Activated CD4-positive, alpha-beta T cell treated with anti-CD3 and anti-CD28 coated beads, Interleukin-2, Interleukin-4, amounts not matched to agents 100 ng/mL and 50 ng/mL, durations not matched to agents 16 hours and 8 hours (primary cell): Measurements from ENCODE around the gene FUZ.

Experiments used
- DNase-seq: peaks from one replicate; pipeline ENCODE4 v3.0.0-alpha.2; 2020; ENCODE audit warnings: low spot score

FUZ gene

GRCh38 chr19:49781394-49781793 is 31.7 kb downstream of the FUZ start:
- no peak for DNase-seq

GRCh38 chr19:49780861-49781260 is 32.2 kb downstream of the FUZ start:
- no peak for DNase-seq

- DNase-seq, result no peak
Measured at GRCh38 chr19:49779731-49780555, 33.1 kb downstream of the FUZ start.

GRCh38 chr19:49776371-49776764 is 36.7 kb downstream of the FUZ start:
- no peak for DNase-seq

- DNase-seq, result no peak
Measured at GRCh38 chr19:49775742-49776370, 37.2 kb downstream of the FUZ start.

- DNase-seq, result no peak
Measured at GRCh38 chr19:49774969-49775368, 38.1 kb downstream of the FUZ start.

DNA sequence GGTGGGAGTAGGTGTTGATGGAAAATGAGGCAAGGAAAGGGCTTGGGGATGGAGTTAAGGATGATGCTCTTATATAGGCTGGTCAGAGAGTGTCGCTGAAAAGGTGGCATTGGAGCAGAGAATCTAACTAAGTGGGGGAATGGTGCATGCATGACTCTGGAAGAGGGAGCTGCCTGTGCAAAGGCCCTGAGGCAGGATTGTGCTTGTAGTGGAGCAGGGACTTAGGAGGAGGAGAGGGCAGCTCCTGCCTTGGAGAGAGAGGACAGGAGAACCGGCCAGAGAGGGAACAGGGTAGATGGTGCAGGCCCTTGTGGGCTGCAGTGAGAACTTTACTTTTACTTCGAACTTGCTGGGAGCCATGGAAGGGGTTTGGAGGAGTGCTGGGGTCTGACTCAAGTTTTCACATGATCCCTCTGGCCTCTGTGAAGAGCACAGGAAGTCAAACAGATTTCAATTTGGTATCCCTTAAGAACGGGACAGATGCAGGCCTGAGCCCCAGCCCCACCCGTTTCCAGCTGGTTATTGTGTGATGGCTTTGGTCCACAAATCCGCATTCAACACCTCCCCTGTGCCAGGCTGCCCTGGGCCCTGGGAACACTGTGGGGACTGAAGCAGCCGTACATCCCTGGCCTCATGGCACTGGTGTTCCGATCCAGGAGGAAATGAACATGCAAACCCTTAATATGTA is 39.3 kb downstream of the FUZ start:
- DNase-seq, result no peak

- DNase-seq, result no peak
Measured at GRCh38 chr19:49772850-49773432, 40.2 kb downstream of the FUZ start.

DNA sequence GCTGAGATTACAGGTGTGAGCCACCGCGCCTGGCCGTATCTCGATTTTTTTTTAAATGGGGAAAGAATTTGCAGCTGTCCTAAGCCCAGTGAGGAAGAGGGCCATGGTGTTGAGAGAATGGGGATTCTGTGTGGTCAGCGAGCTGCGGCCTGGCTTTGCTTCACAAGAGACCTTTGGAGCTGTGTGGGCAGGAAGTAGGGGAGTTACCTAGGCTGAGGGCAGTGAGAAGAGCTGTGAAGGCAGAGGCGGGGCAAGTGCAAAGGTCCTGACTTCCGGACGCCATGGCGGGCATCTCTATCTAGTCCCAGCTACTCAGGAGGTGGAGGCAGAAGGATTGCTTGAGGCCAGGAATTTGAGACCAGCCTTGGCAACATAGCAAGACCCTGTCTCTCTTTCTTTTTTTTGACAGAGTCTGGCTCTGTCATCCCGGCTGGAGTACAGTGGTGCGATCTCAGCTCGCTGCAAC is 41.4 kb downstream of the FUZ start:
- no peak for DNase-seq

DNA sequence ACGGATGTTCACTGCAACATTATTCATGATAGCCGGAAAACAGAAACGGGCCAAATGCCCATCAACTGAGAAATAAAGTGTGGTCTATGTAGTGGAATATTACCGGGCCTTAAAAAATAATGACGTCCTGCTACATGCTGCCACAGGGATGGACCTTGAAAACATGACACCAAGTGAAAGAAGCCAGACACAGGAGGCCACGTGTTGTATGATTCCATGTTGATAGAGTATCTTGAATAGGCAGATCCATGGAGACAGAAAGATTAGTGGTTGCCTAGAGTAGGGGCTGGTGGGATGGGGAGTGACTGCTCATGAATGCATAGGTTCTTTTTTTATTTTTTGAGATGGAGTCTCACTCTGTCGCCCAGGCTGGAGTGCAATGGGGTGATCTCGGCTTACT is 42.6 kb downstream of the FUZ start:
- no peak for DNase-seq

GRCh38 chr19:49767967-49768581 is 45.0 kb downstream of the FUZ start:
- no peak for DNase-seq

DNA sequence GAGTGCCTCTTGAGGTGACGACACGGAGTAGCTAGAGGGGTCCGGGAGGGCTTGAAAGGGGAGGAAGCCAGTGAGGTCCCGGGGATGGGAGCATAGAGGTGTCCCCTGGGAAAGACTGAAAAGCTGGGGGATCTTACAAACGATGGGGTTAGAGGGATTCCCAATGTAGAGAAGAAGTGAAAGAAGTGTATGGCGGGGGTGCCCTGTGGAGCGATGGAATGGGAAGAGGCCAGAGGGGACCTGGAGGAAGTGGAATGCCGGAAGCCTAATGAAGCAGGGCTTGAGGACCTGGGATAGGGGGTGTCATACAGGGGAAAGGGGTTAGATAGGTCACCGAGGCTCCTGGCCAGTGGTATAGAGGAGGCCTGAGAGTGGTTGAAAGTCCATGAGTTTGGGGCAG is 45.7 kb downstream of the FUZ start:
- DNase-seq, result no peak

DNA sequence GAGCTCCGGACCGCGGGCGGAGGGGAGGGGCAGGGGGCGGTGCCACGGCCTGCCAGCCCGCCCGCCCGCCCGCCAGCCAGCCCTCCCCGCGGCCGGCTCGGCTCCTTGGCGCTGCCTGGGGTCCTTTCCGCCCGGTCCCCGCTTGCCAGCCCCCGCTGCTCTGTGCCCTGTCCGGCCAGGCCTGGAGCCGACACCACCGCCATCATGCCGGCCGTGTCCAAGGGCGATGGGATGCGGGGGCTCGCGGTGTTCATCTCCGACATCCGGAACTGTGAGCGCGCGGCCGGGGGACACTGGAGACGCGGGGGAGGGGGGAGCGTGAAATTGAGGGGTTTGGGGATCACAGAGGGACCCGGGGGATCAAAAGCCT is 46.2 kb downstream of the FUZ start, which contains the start of gene AP2A1:
Gene AP2A1, plus strand, starts transcription at position 72 of the 370 bp plus-strand sequence. Its CDS starts 133 bp downstream, at position 205.
- no peak for DNase-seq

DNA sequence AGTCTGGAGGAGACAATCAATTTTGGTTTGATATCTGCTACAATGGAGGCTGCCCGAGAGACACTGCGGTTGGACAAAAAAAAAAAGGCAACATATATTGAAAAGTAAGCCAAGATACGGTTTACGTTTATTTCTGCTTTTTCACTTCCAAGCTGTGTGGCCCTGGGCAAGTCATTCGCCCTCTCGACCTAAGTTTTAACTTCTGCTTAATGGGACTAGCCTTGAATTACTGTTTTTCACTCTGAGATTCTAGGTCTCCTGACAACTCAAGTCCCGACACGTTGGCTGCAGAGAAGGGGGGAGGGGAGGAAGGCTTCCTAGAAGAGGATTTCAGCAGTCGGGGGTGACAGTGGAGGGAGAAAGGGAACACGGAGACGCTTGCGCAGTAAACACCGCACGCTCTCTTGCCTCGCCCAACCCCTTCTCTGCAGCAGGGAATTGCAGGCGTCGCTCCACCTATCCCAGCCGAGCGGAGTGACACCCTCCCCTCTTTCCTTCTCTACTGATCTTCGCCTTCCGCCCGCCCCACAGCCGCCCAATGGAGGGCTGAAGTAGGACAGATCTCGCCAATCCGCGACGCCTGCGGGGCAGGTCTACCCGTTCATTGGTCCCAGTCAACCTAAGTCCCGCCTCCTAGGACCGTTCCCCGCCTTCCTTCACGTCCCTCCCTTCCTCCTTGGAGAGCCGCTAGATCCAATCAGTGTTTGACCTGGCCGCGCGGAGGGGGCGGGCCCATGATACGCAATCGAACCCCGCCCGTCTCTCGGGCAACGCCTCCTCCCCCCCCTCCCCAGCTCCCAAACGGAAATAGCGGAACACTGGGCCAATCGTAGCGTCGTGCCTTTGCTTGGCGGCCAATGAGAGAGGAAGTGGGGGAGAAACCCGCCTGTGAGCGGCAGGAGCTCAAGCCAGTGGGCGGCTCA is 46.8 kb downstream of the FUZ start:
- DNase-seq, result peak; percentile 100

GRCh38 chr19:49764341-49764740 is 48.8 kb downstream of the FUZ start:
- no peak for DNase-seq

DNA sequence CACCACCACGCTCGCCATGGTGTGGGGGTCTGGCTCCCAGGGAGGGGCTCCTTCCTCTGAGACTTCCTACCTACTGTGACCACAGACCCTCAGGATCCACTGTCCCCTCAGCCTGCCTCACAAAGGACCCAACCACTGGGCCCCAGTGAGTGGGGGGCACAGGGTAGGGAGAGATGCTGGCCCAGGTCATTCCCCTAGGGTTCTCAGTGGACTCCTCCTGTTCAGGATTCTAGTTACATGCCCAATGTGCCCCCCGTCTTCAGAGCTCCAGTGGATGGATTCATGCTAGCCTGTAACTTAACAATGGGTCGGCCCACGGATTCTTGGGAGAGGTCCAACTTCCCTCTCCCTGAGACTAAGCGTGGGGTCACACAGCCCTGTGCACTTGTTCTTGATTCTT is 49.9 kb downstream of the FUZ start, which contains the start of gene TSKS:
Gene TSKS, minus strand, starts transcription at position 77 of the 400 bp plus-strand sequence. Its CDS starts 59 bp downstream, at position 18.
- no peak for DNase-seq

DNA sequence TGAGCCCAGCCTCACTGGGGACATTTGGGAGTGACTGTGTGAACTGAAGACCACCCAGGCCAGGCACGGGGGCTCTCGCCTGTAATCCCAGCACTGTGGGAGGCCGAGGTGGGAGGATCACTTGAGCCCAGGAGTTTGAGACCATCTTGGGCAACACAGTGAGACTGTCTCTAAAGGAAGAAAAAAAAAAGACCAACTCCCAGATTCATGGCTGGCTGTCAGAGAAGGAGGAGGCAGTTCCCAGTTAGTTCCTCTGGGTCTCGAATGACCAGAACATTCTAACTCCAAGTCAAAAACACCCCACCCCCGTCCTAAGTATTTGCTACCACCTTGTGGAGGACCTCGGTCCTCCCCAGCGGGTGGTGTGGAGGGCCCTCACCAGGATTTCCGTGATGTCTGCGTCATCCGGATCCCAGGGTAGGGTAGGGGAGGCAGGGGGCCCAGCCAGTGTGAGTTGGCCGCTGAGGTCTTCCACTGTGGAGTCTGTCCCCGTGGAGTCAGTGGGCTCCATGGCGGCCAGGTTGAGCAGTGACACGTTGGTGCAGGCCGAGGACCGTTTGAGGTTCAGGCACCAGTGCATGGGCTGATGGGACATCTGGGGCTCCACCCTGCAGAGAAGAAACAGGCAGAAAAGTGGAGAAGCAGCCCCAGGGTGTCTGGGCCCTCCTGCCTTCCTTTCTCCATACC is 51.3 kb downstream of the FUZ start:
- peak; percentile 9 for DNase-seq

DNA sequence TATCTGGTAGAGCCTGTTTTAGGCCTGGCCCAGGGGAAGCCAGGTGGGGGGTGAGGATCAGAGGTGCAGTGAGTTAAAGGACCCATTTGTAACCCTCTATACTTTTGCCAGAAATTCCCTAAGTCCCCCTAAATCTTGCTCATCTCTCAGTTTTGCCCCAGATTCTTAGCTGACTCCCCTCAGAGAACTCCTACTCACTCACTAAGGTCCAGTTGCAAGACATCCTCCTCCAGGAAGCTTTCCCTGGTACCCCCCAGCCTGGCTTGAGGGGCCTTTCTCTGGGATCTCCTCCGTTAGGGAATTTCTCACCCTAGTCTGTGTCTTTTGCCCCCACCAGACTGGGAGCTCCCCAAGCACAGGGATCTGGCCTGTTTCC is 51.9 kb downstream of the FUZ start:
- no peak for DNase-seq

GRCh38 chr19:49758292-49758691 is 54.8 kb downstream of the FUZ start:
- DNase-seq, result no peak
